HG03280 (cell line): ENCODE data around the gene ZRANB1.

Experiments
- ATAC-seq: cut with Tn5 transposase; IDR thresholded peaks from one replicate; pipeline ENCODE4 v1.9.1; 2021; ENCODE audit warnings: mild to moderate bottlenecking, moderate library complexity; ENCODE audit not compliant: unreplicated experiment

Gene ZRANB1

GRCh38 chr10:124993345-124993708, 51.4 kb downstream of the ZRANB1 start:
- no peak for ATAC-seq

GRCh38 chr10:124993736-124994451, 52.0 kb downstream of the ZRANB1 start:
- no peak for ATAC-seq

- ATAC-seq = no peak
Measured at GRCh38 chr10:124994573-124995473, 52.9 kb downstream of the ZRANB1 start.

DNA sequence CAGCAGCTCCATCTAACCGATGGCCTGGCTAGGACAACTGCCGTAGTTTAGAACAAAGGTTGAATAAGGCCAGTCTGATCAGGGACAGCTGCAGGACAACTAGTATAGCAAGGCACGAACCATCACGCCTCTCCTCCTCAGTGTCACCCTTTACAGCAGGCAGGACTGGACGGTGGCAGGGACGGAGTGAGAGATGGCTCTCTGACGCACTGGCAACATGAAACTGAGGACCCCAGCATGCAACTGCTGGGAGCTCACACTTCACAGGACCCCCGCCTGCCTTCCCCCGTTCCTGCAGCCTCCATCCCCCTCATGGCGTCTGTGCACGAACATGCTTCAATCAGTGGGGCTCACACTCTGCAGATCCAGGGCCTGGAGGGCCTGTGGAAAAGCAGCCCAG, 53.7 kb downstream of the ZRANB1 start:
- no peak for ATAC-seq

GRCh38 chr10:124996127-124996853, 54.4 kb downstream of the ZRANB1 start:
- no peak for ATAC-seq

GRCh38 chr10:124996854-124997215, 54.9 kb downstream of the ZRANB1 start:
- no peak for ATAC-seq

DNA sequence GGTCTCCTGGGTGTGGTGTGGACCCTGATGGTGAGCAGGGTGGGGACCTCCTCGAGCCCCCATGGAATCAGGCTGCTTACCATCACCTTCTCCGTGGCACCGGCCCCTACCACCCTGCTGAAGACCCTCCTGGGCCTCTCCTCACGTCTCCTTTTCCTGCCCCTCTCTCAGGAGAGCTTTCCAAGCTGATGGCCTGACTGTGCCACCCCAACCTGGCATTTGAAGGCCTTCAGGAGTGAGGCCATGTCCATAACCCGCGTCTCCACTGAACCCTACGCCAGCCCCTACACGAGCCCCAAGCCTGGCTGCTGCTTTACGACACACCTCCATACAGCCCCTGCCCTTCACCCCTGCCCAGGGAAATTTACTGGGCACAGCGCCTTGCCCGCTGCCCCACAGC, 55.4 kb downstream of the ZRANB1 start:
- ATAC-seq = no peak

GRCh38 chr10:124997771-124998623, 56.1 kb downstream of the ZRANB1 start:
- no peak for ATAC-seq

- ATAC-seq = no peak
Measured at GRCh38 chr10:124998624-124999291, 56.8 kb downstream of the ZRANB1 start.

DNA sequence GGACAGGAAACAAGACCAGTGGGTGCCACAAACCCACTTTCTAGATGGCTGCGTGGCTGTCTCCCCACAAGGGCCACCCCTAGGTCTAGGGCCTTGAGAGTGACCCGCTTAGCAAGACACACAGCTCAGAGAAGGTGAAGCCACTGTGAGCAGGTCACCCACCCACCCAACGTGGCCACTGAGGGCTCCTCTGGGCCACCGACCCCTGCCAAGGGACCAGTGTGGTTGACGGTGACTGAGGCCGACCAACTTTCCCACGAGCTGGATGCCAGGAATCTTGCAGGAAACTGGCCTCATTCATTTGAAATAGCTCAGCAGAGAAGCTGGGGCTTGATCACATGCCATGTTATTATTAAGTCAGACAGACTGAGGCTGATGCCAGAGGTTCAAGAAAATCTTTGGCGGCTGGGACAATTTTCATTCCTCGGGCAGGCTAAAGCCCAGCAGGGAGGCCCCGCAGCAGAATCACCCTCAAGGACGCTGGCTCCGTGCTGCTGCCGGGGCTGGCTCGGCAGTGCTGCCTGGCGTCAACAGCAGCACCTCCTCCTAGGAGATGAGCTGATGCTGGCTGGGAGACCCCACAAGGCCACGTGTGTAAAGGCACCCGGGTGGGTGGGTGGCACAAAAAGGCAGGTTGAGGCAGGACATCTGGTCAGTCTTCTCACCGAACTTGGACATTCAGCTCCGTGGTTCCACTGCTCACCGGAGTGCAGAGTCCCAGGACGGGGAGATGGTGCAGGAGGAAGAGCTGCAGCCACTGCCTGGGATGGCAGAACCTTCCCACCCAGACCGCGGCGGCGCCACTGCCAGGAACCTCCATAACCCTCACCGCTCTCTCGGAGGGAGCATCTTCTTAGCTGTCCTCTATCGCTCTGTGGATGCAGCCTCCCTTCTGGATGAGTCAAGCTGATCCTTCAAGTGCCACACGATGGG, 57.8 kb downstream of the ZRANB1 start:
- no peak for ATAC-seq

- ATAC-seq = no peak
Measured at GRCh38 chr10:125000366-125001312, 58.7 kb downstream of the ZRANB1 start.

- ATAC-seq = no peak
Measured at GRCh38 chr10:125001313-125002046, 59.6 kb downstream of the ZRANB1 start.

GRCh38 chr10:125002047-125002422, 60.1 kb downstream of the ZRANB1 start:
- ATAC-seq = no peak

GRCh38 chr10:125002423-125003145, 60.7 kb downstream of the ZRANB1 start:
- no peak for ATAC-seq

DNA sequence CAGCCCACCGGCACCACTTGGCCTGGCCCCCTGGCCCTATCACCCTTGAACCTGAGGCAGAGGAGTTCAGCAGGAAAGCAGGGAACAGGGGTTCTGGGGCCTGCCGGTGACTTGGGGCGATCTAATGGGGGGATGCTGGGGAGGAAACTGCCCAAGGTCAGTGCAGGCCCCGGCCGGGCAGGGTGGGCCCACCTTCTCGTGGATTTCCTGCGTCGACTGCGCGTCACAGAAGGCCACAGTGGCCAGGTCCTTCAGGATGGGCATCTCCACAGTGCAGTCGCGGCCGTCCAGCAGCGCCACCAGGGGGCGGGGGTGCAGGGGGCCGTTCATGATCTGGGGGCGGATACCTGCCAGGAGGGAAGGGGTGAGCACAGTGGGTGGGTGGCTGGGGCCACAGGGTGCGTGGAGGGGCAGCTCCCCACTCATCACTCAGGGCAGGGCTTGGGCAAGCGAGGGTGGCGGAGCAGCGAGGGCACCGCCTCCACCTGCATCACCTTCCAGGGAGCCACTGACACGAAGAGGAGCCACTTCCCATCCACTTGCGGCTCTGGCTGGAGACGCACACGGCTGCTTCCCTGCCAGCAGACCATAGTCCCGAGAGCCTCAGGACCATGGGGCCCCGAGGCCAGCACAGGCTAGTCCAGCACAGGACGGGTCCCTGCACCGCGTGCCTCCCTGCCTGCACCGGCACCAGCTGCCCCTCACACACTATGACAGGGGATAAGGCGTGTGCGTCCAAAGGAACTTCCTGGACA, 61.4 kb downstream of the ZRANB1 start:
- ATAC-seq = no peak

DNA sequence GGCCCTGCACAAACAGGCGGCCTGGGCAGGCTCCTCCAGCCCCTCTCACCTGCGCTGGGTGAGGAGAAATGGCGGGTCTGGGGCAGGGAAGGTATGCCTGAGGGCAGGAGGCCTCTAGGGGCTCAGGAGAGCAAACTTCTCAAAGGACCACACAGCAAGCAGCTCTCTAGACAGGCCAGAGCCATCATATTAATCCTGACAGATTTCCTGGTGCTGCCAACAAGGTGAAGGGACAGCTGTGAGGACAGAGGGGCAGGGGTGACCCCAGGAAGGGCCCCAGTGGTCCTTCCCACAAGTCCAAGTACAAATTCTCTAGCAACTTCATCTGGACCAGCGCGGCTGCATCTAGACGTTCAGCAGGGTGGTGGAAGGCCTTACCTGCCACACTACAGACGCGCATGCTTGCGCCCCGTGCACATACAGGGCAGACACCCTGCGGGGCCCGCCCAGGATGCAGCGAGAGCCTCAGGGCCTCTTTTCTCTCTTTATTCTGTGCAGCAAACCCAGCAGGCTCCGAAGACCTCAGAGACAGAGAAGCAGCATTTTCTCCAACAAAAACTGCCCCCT, 62.1 kb downstream of the ZRANB1 start:
- no peak for ATAC-seq
